NCI-H1092 treated with DMSO at 0.1 percent for 48 hours (cell line): Measurements from ENCODE around the gene SH2B3.

Source experiments
- DNase-seq: peaks from one replicate; lab custom pipeline; 2025; lab: John Stamatoyannopoulos, UW

Gene SH2B3

DNA sequence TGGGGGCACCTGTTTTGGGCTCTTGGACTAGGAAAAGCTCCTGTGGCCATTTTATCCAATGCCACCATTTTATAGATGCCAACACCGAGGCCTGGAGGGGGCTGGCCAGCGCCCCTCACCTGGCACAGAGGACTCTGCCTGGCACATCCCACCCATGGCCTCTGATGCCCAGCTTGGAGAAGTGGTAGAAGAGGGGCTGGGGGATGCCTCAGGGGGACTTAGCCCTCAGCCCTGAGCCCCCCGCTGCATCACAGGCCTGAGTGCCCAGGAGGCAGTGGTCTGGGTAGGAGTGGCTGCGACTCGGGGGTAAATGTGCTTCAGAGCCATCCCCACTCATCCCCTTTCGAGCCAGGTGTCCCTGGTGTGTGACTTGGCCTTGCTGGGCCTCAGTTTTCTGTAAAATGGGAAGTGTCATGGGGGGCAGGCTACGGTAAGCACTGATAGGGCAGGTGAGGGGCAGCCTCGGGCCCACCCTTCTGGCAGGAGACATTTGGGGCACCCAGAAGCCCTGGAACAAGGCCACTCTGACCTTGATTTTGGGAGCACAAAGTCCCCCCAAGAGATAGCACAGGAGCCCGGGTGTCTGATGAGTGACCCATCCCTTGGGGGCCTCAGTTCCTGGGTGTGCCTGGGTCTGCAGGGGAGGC lies 22.5 kb downstream of the SH2B3 start:
- DNase-seq = no peak

DNA sequence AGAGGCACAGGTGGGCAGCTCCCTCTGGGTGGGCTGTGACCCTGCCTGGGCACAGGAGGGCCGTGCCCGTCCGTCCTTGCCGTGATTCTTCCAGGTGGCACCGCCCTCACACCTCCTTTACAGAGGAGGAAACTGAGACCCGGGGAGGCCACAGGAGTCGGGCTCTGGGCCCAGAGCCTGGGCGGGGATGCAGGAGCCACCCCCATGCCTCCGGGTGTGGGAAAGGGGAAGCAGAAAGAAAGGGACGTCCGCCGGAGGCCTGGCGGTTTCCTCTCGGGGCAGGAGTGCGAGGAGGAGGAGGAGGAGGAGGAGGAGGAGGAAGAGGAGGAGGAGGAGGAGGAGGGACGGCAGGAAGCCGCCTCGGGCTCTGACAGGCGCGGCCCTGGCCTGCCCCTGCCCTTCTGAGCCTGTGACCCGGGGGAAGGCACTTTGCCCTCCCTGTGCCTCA lies 23.0 kb downstream of the SH2B3 start:
- no peak for DNase-seq

DNA sequence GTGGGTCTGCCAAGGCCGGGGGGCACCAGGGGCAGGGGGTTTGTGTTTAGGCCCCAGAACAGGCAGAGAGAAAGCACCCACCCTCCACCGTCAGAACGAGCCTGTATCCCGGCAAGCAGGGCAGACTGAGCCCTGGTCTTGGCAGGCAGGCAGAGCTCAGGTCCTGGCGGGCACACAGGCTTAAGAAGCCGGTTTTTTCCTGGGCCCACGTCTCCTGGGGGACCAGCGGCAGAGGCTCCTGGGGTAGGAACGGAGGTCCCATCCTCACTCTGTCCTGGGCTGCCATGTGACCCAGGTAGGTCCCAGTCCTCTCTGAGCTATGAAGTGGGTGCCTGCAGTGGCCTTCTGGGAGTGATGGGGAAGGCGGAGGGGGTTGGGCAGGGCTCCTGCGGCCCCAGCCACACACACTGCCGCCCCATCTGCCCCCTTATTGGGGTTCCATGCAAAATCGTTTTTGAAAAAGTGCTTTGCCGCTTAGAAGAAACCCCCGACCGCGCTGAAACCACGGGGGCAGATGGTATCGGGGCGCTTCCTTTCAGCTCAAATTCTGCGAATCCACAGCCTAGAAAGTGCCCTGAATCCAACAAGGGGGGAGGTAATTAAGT lies 24.2 kb downstream of the SH2B3 start:
- no peak for DNase-seq

DNA sequence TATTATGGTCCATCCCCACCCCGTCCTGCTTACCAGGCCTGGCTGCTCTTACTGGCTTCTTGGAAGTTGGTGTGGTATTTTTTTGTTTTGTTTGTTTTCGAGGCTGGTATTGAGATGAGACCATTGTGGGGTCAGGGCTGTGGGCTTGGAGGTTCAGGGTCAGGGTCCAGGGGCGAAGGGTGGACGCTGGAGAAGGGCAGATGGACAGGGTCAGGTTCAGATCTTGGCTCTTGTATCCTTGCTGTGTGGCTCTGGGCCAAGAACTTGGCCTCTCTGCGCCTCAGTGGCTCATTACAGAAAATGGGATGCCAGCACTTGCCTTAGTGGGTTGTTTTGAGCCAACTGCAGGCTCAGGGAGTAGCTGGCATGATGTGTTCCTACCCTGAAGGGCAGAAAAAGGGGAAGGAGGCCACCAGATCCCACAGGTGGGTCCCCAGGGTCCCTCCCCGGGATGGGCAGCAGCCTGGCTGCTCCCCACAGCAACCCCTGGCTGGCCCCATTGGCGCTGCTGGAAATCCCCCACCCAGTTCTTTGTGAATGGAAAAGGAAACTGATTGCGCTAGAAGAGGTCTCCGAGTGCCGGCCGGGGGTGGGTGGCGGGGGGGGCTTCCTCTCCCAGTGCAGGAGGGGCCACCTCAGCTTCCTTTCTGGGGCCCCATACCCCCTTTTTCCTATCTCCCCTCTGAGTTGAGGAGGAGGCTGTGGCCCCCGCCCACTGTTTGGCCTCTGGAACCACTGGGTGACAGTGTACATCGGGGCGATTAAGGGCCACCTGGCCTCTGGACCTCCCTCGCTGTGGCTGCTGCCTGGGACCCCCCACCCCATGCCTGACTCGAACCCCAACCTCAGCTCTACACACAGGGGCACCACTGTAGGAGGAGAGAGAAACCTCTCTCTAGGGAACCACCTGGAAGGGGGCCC lies 25.0 kb downstream of the SH2B3 start:
- no peak for DNase-seq

DNA sequence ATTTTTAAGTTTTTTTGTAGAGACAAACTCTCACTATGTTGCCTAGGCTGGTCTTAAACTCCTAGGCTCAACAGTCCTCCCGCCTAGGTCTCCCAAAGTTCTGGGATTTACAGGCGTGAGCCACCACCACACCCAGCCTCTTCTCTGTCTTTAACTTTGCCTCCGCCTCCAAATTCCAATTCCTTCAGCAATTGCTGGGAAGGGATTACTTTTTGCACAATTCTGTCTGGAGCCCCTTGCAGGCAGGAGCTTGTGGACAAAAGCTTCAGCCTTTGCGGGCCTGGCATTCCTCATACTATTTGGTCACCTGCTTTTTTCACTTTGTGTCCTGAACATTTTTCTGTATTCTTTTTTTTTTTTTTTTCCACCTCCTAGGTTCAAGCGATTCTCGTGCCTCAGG lies 26.0 kb downstream of the SH2B3 start:
- DNase-seq = no peak

DNA sequence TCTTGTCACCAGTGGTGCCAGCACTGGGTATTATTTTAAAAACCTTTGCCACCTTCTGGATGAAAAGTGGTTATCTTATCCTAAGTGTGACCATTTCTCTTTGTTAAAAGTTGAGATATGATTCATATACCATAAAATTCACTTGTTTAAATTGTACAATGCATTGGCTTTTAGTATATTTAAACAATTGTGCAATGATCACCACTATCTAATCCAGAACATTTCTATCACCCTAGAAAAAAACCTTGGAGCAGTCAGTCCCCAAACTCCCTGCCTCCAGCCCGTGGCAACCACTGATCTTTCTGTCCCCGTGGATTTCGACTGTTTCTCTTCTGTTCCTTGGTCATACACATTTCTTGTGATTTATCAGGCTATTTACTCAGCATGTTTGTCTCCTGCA lies 28.3 kb downstream of the SH2B3 start:
- no peak for DNase-seq

DNA sequence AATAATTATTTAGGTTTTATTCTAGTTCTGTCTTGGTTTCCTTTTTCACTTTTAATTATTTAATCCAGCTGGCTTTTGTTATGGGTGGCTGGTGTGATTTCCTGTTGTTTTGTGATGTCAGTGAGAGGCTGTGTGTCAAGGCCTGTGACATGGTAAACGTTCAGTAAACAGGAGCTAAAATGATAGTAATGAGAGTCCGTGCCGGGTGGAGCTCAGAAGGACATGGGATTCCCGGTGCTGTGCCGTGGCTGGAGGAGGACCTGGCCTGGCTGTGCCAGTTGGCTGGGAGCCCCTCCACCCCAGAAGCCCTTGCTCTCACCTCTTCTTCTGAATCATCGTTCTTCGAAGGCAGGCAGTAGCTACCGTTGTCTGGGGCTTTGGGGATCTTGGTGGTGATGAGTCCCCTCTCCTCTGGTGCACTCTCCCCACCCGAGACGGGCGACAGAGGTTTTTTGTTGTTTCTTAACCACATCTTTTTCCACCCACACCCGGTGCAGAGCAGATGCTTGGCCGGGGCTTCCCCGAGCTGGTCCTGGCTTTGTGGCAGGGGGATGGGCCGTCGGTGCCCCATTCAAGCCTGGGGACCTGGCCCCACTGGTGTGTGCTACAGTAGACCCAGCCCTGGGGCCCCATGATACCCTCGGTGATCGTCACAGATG lies 29.1 kb downstream of the SH2B3 start:
- DNase-seq = no peak

DNA sequence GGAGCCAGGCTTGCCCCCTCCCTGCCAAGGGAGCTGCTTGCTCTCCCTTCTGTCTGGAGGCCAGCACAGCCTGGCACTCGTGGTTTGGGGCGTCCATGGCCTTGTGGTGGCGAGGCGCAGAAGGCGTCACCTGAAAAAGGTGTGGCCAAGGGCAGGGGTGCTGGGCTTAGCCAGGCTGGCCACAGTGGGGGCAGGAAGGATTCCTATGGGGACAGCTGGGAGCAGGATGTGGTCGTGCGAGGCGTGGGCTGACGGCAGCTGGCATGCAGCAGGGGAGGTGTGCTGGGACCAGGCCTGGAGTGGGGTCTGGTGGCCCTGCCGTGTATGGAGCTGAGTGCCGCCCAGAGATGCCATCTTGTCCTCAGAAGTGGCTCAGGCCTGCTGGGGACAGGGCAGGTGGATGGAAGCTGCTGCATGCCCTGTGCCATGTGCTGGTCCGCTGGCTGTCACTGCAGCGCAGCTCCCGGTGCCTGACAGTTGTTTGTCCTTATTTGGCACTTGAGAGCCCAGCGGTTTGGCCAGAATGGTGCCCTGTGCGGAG lies 30.0 kb downstream of the SH2B3 start:
- no peak for DNase-seq

DNA sequence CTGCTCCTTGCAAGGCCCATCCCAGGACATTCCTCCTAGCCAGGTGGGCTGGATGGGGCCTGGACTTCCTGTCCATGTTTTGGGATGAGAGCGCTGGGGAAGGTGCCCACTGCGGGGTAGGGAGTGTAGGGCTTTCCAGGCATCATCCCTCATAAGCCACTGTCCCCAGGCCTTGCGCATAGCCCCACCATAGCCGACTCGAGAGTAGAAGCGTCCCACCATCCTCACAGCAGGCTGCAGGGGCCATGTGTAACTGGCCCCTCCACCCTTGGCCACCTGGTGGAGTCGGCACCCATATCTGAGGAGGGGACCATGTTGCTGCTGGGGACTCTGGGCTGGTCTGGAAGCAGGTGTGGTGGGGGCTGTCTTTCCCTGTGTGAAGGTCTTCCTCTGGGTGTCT lies 30.5 kb downstream of the SH2B3 start:
- DNase-seq = no peak

DNA sequence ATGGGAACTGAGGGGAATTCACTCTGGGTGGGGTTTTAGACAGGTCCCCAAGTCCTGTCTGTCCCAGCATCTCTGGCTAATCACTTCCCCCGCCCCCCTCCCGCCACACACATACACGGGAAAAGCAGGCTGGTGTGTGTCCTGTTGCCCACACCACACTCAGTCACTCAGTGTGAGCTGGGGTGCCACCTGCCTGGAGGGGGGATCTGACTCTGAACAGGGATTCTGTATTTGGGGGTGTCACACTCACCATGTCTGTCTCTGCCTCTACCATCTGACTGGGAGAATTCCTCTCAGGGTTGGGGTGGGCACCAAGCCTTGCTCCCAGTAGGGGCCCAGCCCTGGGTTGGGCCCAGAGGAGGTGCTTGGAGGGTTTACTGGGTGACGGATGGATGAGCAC lies 31.1 kb downstream of the SH2B3 start:
- DNase-seq = no peak

DNA sequence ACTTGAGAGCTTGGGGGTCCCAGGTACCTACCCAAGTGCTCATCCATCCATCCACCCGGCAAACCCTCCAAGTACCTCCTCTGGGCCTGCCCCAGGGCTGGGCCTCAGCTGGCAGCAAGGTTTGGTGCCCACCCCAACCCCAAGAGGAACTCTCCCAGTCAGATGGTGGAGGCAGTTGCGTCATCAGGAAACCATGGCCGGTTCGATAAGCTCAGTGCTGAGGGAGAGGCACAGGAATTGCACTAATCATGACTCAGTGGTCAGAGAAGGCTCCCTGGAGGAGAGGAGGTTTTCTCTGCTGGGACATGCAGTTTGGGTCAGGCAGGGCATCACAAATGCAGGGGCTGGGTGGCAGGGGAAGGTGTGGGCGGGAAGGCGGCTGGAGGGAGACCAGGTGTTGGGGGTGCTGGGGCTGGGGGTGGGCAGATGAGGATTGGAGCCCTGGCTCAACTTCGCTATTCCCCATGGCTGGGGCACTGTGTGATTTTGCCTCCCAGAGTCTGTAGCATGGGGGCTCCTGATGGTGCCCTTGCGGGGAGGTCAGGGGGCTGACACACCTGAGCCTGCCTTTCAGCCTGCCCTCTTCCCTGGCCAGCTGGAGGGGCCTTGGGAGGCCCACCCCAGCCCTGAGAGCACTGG lies 32.2 kb downstream of the SH2B3 start:
- no peak for DNase-seq

DNA sequence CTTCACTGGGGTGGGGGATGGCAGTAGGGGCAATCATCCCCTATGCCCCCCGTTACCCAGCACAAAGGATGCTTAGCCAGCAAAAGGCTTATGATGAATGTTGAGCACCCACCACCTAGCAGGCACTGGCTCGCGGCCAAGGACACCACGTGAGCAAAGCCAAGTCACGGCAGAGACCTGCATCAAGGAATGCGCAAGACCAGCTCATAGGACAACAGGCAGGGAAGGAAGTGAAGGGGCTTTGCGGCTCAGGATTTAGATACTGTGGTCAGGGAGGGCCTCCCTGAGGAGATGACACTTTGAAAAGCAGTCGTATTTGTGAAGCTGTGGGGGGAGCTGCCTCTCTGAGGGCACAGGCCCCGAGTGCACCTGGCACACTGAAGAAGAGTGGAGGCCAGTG lies 32.8 kb downstream of the SH2B3 start:
- DNase-seq = no peak

DNA sequence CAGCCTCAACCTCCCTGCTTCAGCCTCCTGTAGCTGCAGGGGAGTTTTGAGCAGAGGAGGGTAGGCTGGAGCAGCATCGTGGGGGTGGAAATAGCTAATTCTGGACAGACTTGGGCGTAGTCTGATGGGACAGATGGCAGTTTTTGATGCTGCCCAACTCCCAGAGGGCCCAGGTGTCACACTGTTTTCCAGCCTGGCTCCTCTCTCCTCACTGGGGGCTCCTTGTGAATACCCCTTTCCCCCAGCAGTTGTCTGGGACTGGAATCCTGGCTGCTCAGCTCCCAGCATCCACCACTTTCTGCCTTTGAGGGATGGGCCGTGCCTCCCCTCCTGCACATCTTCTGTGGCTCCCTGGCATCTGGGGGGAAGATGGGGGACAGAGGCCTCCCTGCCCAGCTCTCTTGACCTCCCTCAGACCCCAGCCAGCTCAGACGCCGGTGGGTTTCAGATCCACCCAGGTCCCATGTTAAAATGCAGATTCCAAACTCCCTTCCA lies 34.0 kb downstream of the SH2B3 start:
- no peak for DNase-seq

DNA sequence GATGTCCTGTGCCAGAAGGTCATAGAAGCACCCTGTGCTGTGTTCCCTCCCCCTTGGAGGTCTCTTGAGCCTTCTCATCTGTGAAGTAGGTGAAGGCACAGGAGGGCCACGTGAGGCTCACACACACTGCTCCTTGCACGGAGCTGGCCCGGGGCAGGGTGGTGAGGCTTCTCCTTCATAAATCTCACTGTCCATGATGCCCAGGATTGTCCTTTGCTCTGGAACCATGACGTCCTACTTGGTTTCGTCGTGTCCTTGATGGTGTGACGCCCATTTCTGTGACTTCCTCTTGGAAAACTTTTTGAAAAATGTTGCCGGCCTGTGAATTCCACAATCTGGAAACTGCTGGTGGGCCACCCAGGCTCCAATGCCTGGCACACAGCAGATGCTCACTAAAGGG lies 34.4 kb downstream of the SH2B3 start:
- no peak for DNase-seq

DNA sequence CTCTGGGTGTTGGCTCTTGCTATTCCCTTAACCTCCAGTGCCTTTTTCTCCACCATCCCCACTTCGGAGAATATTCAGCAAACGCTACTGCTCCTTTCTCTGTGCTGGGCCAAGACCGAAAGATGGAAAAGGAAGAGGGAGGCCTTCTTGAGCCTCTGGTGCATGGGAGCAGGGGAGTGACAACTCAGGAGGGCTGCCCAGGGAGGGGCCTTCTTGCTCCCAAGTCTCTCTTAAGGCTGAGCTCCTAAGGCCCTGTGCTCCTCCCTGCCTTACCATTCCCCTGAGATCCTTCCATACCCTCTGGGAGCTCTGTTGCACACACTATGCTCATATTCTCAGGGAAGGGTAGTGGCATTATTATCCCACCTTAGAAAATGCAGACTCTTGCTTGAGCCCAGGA lies 34.9 kb downstream of the SH2B3 start:
- no peak for DNase-seq

DNA sequence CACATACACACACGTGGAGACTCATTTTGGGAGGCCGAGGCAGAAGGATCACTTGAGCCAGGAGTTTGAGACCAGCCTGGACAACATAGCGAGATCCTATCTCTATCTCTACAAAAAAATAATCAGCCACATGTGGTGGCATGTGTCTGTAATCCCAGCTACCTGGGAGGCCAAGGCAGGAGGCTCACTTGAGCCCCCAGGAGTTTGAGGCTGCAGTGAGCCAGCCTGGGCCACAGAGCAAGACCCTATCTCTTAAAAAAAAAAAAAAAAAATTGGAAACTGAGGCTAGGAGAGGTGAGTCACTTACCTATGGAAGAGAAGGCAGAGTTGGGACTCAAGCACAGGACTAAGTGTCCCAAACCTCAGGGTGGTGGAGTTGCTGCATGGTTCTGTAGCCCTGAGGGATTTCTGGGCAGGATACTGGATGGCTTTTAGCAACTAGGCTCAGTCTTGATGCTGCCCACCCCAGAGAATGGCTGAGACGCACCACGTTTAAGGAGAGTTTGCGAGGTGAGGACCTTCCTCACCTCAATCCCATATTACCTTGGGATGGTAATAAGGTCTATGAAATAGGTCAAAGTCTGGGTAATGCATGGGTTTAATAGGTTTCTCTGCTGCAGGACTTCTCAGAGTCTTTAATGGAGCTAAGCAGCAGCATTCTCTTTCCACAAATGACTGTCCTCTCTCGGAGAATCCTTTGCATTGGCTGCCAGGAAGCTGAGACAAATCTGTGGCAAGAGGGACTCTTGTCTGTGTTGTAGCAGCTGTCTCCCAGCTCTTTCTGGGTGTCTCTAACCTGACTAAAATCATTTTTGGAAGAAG lies 35.6 kb downstream of the SH2B3 start:
- no peak for DNase-seq

DNA sequence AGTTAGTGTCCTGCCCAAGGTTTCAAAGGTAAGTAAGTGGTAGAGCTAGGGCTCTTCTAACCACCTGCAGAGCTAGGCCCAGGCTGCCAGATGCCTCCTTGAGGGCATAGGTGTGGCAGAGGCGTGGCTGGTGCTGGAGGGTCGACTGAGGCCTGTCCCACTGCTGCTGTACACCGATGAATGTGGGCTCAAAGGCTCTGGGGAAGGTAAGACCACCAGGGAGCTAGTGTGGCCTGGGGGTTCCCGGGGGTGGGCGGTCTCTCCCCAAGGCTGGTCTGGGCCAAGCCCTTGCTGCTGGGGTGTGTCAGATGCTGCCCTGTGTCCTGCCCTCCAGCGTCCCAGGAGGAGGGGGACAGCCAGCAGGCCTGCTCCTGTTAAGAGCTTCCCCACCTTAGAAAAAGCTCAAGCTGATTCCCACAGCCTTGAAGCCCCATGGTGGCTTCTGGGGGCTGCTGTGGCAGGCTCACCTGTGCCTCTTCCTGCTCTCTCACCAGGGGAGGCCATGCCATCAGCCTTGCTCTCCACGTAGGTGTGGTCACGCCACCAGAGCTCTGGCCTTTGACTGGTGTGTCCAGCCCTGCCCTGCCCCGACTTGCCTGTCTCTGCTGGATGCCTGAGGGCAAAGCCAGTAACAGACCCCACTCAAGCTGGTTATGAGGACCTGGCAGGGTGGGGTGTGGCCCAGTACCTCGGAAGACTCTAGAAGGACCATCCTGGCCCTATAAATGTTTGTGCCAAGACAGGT lies 36.8 kb downstream of the SH2B3 start:
- DNase-seq = no peak

DNA sequence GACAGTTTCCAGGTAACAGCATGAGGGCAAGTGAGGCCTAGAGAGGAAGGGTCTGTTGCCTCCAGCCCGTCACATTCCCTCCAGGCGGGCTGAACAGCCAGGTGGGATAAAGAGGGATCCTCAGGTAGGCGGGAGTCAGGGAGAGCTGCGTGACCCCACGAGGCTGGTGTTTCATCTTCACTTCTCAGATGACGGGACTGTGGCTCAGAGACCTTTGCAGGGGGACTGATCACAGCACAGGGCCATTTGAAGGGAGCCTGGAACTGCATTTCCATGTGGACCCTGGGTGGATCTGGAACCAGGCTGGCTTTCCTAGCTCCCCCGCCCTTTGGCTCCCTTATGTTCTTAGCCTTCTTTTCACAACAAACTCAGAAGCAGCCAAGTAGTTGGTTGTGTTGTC lies 37.4 kb downstream of the SH2B3 start:
- DNase-seq = no peak

DNA sequence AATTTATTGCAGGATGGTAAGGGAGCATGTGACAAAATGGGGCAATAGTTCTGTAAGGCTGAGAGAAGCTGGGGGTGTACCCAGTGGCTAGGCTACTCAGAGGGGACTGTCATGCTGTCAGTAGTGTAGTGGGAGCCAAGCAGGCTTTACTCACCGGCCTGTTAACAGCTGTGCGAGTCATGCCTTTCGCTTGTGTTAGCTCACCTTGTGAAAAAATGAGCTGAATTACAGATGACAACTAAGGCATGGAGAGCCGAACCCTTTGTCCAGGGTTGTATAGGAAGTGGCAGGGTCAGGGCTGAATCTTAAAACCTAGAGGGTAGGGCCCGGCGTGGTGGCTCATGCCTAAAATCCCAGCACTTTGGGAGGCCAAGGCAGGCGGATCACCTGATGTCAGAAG lies 37.9 kb downstream of the SH2B3 start:
- no peak for DNase-seq

DNA sequence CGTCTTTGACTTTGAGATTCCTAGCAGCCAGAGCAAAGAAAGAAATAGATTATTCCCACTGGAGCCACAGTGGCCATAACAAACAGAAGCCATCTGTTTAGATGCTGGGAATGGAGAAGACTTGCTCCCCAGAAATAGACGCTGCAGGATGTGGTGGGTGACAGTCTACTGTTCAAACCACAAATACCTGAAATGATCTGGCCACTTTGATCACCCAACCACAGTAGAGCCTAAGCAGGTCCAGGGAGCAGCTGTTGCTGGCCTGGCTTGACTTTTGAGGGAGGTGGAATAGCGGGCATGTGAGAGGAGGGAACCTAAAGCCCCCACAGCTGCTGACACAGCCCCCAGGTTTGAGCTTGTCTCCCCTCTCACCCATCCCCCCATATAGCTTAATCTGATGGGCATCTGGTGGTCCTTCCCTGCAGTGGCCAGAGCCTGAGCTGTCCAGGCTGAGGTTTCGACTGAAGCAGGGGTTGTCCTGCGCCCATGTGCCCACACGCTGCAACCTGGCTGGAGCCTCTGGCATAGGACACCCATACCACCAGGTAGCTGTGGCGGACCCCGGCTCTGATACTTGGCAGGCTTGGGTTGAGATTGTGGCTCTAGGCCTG lies 38.7 kb downstream of the SH2B3 start:
- DNase-seq = no peak
